Activated naive CD4-positive, alpha-beta T cell treated with anti-CD3 and anti-CD28 coated beads, Interleukin-2, amount 10 ng/mL, durations not matched to agents 7 days and 5 days (primary cell): ENCODE data around the gene ATF5.

Source experiments
- CTCF ChIA-PET: fragments of 350-600 bp; sonication (Branson Sonifier 250); formaldehyde crosslinking; loops from one replicate; lab custom pipeline; 2021; ENCODE audit warnings: antibody characterized with exemption; lab: Charles Lee
- DNase-seq: peaks from one replicate; pipeline ENCODE4 v3.0.0-alpha.2; 2020
- H3K27ac Mint-ChIP-seq: one replicate; pipeline ENCODE4 v1.8.0; 2021; ENCODE audit warnings: mild to moderate bottlenecking, moderate library complexity, mixed read lengths
- H3K27me3 Mint-ChIP-seq: one replicate; pipeline ENCODE4 v1.8.0; 2021; ENCODE audit warnings: mild to moderate bottlenecking, mixed read lengths
- H3K36me3 Mint-ChIP-seq: one replicate; pipeline ENCODE4 v1.8.0; 2021; ENCODE audit warnings: mixed read lengths
- H3K4me1 Mint-ChIP-seq: one replicate; pipeline ENCODE4 v1.8.0; 2021; ENCODE audit warnings: mixed read lengths
- H3K4me3 Mint-ChIP-seq: one replicate; pipeline ENCODE4 v1.8.0; 2021; ENCODE audit warnings: mild to moderate bottlenecking, moderate library complexity, mixed read lengths
- H3K9me3 Mint-ChIP-seq: one replicate; pipeline ENCODE4 v1.8.0; 2021; ENCODE audit warnings: mixed read lengths

Gene ATF5

GRCh38 chr19:49929121-49929610, at the start of gene ATF5, which contains the start of gene NUP62:
ATF5 (plus strand) TSS chr19:49929205; CDS start chr19:49930851, 1,646 bp downstream.
NUP62 (minus strand) TSS chr19:49929504; CDS start chr19:49909807, 19,697 bp downstream.
- Mint-ChIP-seq H3K27ac (peak within 1 kb of the TSS; percentile 98), H3K9me3 (peaks cover 5% of the 10 kb centered on the region), H3K27me3 (peaks cover 28% of the 10 kb centered on the region), H3K4me1 (peaks cover 74% of the 10 kb centered on the region), H3K4me3 (peak within 1 kb of the TSS; percentile 91), H3K36me3 (peaks cover 48% of the 10 kb centered on the region)
- DNase-seq: peak; percentile 92
- CTCF ChIA-PET: interaction anchor here (1.0 kb wide), 1 partner anchor 9 kb away, joined by 4 read pairs; no protein-coding TSS in a partner anchor

GRCh38 chr19:49879243-49879963, 49.6 kb upstream of the ATF5 start:
- peak; percentile 42 for DNase-seq
- peak overlapping the region; percentile 70 for H3K27ac Mint-ChIP-seq
- CTCF ChIA-PET: no interaction called here

GRCh38 chr19:49880162-49880869, 48.7 kb upstream of the ATF5 start:
- no peaks in the 10 kb centered on the region for H3K27me3 Mint-ChIP-seq
- peak overlapping the region; percentile 21 for H3K4me3 Mint-ChIP-seq
- peaks cover 19% of the 10 kb centered on the region for H3K4me1 Mint-ChIP-seq
- peak overlapping the region; percentile 33 for H3K27ac Mint-ChIP-seq
- CTCF ChIA-PET: no interaction called here
- H3K9me3 Mint-ChIP-seq: no peaks in the 10 kb centered on the region
- H3K36me3 Mint-ChIP-seq: peaks cover 45% of the 10 kb centered on the region
- DNase-seq: no peak

More at GRCh38 chr19:49879243-49879963, 49.6 kb upstream of the ATF5 start:
- Mint-ChIP-seq H3K27me3 (no peaks in the 10 kb centered on the region), H3K4me1 (peaks cover 26% of the 10 kb centered on the region), H3K4me3 (no peak overlapping the region), H3K36me3 (peaks cover 41% of the 10 kb centered on the region), H3K9me3 (no peaks in the 10 kb centered on the region)

- Mint-ChIP-seq H3K4me1 (peaks cover 15% of the 10 kb centered on the region), H3K27me3 (no peaks in the 10 kb centered on the region), H3K27ac (no peak overlapping the region), H3K36me3 (peaks cover 49% of the 10 kb centered on the region), H3K4me3 (no peak overlapping the region), H3K9me3 (no peaks in the 10 kb centered on the region)
- no peak for DNase-seq
- CTCF ChIA-PET: interaction anchor here (1.0 kb wide), 1 partner anchor 15 kb away, joined by 3 read pairs; no protein-coding TSS in a partner anchor
Measured at GRCh38 chr19:49881186-49881585, 47.8 kb upstream of the ATF5 start.

- Mint-ChIP-seq H3K4me1 (peaks cover 15% of the 10 kb centered on the region), H3K4me3 (no peak overlapping the region), H3K36me3 (peaks cover 52% of the 10 kb centered on the region), H3K27ac (peak overlapping the region; percentile 69), H3K27me3 (no peaks in the 10 kb centered on the region), H3K9me3 (no peaks in the 10 kb centered on the region)
- no peak for DNase-seq
- CTCF ChIA-PET: interaction anchor here (1.0 kb wide), 1 partner anchor 14 kb away, joined by 3 read pairs; no protein-coding TSS in a partner anchor
Measured at GRCh38 chr19:49881672-49882394, 47.2 kb upstream of the ATF5 start.

GRCh38 chr19:49882643-49883042, 46.4 kb upstream of the ATF5 start:
- CTCF ChIA-PET: no interaction called here
- no peaks in the 10 kb centered on the region for H3K27me3 Mint-ChIP-seq
- no peak for DNase-seq
- no peak overlapping the region for H3K4me3 Mint-ChIP-seq
- no peak overlapping the region for H3K27ac Mint-ChIP-seq
- H3K9me3 Mint-ChIP-seq: no peaks in the 10 kb centered on the region
- peaks cover 52% of the 10 kb centered on the region for H3K36me3 Mint-ChIP-seq
- H3K4me1 Mint-ChIP-seq: peaks cover 15% of the 10 kb centered on the region

- H3K27ac Mint-ChIP-seq: no peak overlapping the region
- peaks cover 50% of the 10 kb centered on the region for H3K36me3 Mint-ChIP-seq
- DNase-seq: no peak
- CTCF ChIA-PET: no interaction called here
- no peaks in the 10 kb centered on the region for H3K9me3 Mint-ChIP-seq
- H3K4me3 Mint-ChIP-seq: no peak overlapping the region
- no peaks in the 10 kb centered on the region for H3K27me3 Mint-ChIP-seq
- H3K4me1 Mint-ChIP-seq: peaks cover 12% of the 10 kb centered on the region
Measured at GRCh38 chr19:49883094-49883493, 45.9 kb upstream of the ATF5 start.

- Mint-ChIP-seq H3K4me1 (peaks cover 6% of the 10 kb centered on the region), H3K27me3 (no peaks in the 10 kb centered on the region), H3K4me3 (no peak overlapping the region), H3K9me3 (no peaks in the 10 kb centered on the region), H3K27ac (no peak overlapping the region), H3K36me3 (peaks cover 43% of the 10 kb centered on the region)
- no peak for DNase-seq
- CTCF ChIA-PET: no interaction called here
Measured at GRCh38 chr19:49884109-49884508, 44.9 kb upstream of the ATF5 start.

GRCh38 chr19:49884760-49885159, 44.2 kb upstream of the ATF5 start:
- Mint-ChIP-seq H3K27ac (no peak overlapping the region), H3K4me1 (peaks cover 4% of the 10 kb centered on the region), H3K9me3 (no peaks in the 10 kb centered on the region), H3K27me3 (peaks cover under 1% of the 10 kb centered on the region), H3K36me3 (peaks cover 42% of the 10 kb centered on the region), H3K4me3 (no peak overlapping the region)
- CTCF ChIA-PET: interaction anchor here (0.6 kb wide), 1 partner anchor 103 kb away, joined by 3 read pairs; no protein-coding TSS in a partner anchor
- no peak for DNase-seq

- no peak overlapping the region for H3K27ac Mint-ChIP-seq
- peaks cover 10% of the 10 kb centered on the region for H3K4me1 Mint-ChIP-seq
- H3K36me3 Mint-ChIP-seq: peaks cover 31% of the 10 kb centered on the region
- peaks cover 24% of the 10 kb centered on the region for H3K27me3 Mint-ChIP-seq
- H3K4me3 Mint-ChIP-seq: no peak overlapping the region
- no peak for DNase-seq
- H3K9me3 Mint-ChIP-seq: no peaks in the 10 kb centered on the region
- CTCF ChIA-PET: no interaction called here
Measured at GRCh38 chr19:49887037-49887664, 41.9 kb upstream of the ATF5 start.

GRCh38 chr19:49887665-49888509, 41.1 kb upstream of the ATF5 start:
- peaks cover 14% of the 10 kb centered on the region for H3K4me1 Mint-ChIP-seq
- DNase-seq: no peak
- no peaks in the 10 kb centered on the region for H3K9me3 Mint-ChIP-seq
- no peak overlapping the region for H3K27ac Mint-ChIP-seq
- CTCF ChIA-PET: interaction anchor here (0.6 kb wide), 1 partner anchor 819 kb away, joined by 3 read pairs; no protein-coding TSS in a partner anchor
- no peak overlapping the region for H3K4me3 Mint-ChIP-seq
- peaks cover 32% of the 10 kb centered on the region for H3K27me3 Mint-ChIP-seq
- peaks cover 28% of the 10 kb centered on the region for H3K36me3 Mint-ChIP-seq

- H3K4me3 Mint-ChIP-seq: no peak overlapping the region
- CTCF ChIA-PET: interaction anchor here (0.6 kb wide), 1 partner anchor 818 kb away, joined by 3 read pairs; no protein-coding TSS in a partner anchor
- no peak for DNase-seq
- peaks cover 14% of the 10 kb centered on the region for H3K4me1 Mint-ChIP-seq
- H3K27ac Mint-ChIP-seq: no peak overlapping the region
- H3K9me3 Mint-ChIP-seq: no peaks in the 10 kb centered on the region
- peaks cover 22% of the 10 kb centered on the region for H3K36me3 Mint-ChIP-seq
- peaks cover 37% of the 10 kb centered on the region for H3K27me3 Mint-ChIP-seq
Measured at GRCh38 chr19:49888510-49888824, 40.5 kb upstream of the ATF5 start.
